ENCODE measurements around the gene SSBP3.

The SSBP3 gene

GRCh38 chr1:54284781-54285529, 121.2 kb downstream of the SSBP3 start:
- Histone ChIP-seq H3K27ac (replicated peaks) (no peak overlapping the region), H3K4me3 (replicated peaks; ENCODE audit: insufficient read depth, low read length) (no peak overlapping the region), H3K27me3 (ENCODE audit: insufficient read depth, poor library complexity, severe bottlenecking) (no peaks in the 10 kb centered on the region)
- no peak for DNase-seq (ENCODE audit: low read depth in 1 of 2, low spot score in 1 of 2)
- TF ChIP-seq CTCF (IDR thresholded peaks at IDR 0.05; ENCODE audit: insufficient read depth, low read length) (no peak), GABPA (IDR thresholded peaks at IDR 0.05; ENCODE audit: low read depth) (no peak), SPI1 (IDR thresholded peaks at IDR 0.05; ENCODE audit: borderline replicate concordance, low read depth) (no peak), REST (IDR thresholded peaks at IDR 0.05; ENCODE audit: insufficient replicate concordance, low read depth) (no peak), POLR2AphosphoS5 (IDR thresholded peaks at IDR 0.05; ENCODE audit: low read depth) (no peak)

GRCh38 chr1:54283635-54284385, 122.4 kb downstream of the SSBP3 start:
- H3K4me3 ChIP-seq (replicated peaks; ENCODE audit: insufficient read depth, low read length) = no peak overlapping the region
- DNase-seq (ENCODE audit: low read depth in 1 of 2, low spot score in 1 of 2) = no peak
- no peaks in the 10 kb centered on the region for H3K27me3 ChIP-seq (ENCODE audit: insufficient read depth, poor library complexity, severe bottlenecking)
- TF ChIP-seq CTCF (IDR thresholded peaks at IDR 0.05; ENCODE audit: insufficient read depth, low read length) = no peak
- TF ChIP-seq REST (IDR thresholded peaks at IDR 0.05; ENCODE audit: insufficient replicate concordance, low read depth) = no peak
- TF ChIP-seq GABPA (IDR thresholded peaks at IDR 0.05; ENCODE audit: low read depth) = no peak
- TF ChIP-seq POLR2AphosphoS5 (IDR thresholded peaks at IDR 0.05; ENCODE audit: low read depth) = no peak
- no peak for TF ChIP-seq SPI1 (IDR thresholded peaks at IDR 0.05; ENCODE audit: borderline replicate concordance, low read depth)
- no peak overlapping the region for H3K27ac ChIP-seq (replicated peaks)

- TF ChIP-seq POLR2AphosphoS5 (IDR thresholded peaks at IDR 0.05; ENCODE audit: low read depth) = no peak
- no peak for TF ChIP-seq GABPA (IDR thresholded peaks at IDR 0.05; ENCODE audit: low read depth)
- no peak for TF ChIP-seq REST (IDR thresholded peaks at IDR 0.05; ENCODE audit: insufficient replicate concordance, low read depth)
- H3K4me3 ChIP-seq (replicated peaks; ENCODE audit: insufficient read depth, low read length) = no peak overlapping the region
- H3K27ac ChIP-seq (replicated peaks) = no peak overlapping the region
- no peak for DNase-seq (ENCODE audit: low read depth in 1 of 2, low spot score in 1 of 2)
- no peaks in the 10 kb centered on the region for H3K27me3 ChIP-seq (ENCODE audit: insufficient read depth, poor library complexity, severe bottlenecking)
These were observed 123.9 kb downstream of the SSBP3 start for GRCh38 chr1:54282101-54282847.

Data from HL-60 (cell line).